Transverse colon (tissue), 3 donors: ENCODE results near the gene FGD3.

ENCODE experiments used
- POLR2A ChIP-seq: fragments of 450-650 bp; IDR thresholded peaks from one replicate; pipeline ENCODE4 v1.6.1; 2016; ENCODE audit warnings: antibody characterized with exemption, mild to moderate bottlenecking, moderate library complexity
- POLR2AphosphoS5 ChIP-seq, 3 donors: sonication (generic); formaldehyde crosslinking; IDR thresholded peaks; one replicate each; pipeline ENCODE4 v1.6.1; 2016; ENCODE audit warnings: antibody characterized with exemption in 3 of 3

DNA sequence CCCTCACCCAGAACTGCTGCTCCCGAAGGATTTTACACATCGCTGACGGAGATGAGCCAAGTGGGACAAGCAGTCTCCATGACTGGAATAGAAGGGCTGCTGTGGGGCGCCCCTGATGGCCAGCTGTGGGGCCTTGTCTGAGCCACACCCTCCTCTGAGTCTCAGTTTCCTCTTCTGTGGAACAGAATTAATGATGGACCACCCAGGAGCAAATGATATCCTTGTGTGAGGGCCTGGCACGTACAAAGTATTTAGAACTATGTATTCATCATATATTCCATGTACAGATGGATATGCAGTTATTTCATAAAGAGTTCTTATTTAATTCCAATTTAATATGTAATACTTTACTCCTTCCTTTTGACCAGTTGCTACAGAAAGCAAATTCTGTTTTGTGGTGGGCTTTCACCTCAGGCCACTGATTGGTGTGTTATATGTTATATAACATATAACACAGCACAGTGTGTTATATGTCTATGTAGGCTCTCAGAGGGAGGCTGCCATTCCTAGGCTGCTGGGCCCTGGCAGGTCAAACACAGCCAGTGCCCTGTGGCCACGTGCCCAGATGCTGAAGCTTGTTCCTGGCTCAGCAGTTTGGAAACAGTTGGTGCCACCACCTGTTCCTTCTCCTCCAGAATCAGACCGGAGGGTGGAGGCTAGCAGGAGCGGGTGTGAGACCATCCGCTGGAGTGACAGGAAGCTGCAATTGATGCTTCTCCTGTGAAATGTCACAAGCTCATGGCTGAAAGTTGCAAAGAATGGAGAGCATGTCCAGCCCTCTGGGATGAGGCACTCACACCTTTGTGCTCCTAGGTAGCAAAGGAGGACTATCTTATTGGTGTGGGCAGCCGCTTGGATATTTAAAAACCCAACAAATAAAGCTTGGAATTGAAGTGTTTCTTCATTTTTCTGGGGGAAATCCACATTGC, 4.4 kb upstream of the FGD3 start:
- TF ChIP-seq POLR2A (no peak), POLR2AphosphoS5 (IDR thresholded peaks at IDR 0.05) (no peak)
